ENCODE data around the gene KMT2C.
"Not testable (repeated sequence)": the region's sequence is repeated elsewhere in the genome, so short reads cannot be mapped to it uniquely, and the experiment has no call there.

DNA sequence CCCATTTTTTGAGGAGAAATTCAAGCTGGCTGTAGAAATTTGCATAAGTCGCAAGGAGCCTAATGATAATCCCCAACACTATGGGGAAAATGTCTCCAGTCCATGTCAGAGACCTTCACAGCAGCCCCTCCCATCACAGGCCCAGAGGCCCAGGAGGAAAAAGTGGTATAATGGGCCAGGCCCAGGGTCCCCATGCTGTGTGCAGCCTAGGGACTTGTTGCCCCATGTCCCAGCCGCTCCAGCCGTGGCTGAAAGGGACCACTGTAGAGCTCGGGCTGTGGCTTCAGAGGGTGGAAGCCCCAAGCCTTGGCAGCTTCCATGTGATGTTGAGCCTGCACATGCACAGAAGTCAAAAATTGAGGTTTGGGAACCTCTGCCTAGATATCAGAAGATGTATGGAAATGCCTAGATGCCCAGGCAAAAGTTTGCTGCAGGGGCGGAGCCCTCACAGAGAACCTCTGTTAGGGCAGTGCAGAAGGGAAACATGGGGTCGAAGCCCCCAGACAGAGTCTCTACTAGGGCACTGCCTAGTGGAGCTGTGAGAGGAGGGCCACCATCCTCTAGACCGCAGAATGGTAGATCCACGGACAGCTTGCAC lies 35.3 kb upstream of the KMT2C start:
- not testable (repeated sequence) for TF ChIP-seq CTCF (IDR thresholded peaks at IDR 0.05); ZFX (IDR thresholded peaks at IDR 0.05; ENCODE audit: borderline replicate concordance)
